Mesenteric fat pad (tissue), 1 donor: ENCODE data around the gene ACKR1. TPM values are rescaled to one million over a fixed set of nuclear protein-coding genes. Genes with fewer than 3 reads are reported as not detected.

Experiments used
- DNase-seq: peaks from one replicate; pipeline ENCODE4 v3.0.0-alpha.2; 2020; ENCODE audit warnings: low spot score
- long read RNA-seq: library from polyadenylated mRNA; unstranded; transcript quantifications from one replicate; pipeline ENCODE4 v2.0.0, GENCODE V29; 2020
- total RNA-seq: library from RNA; stranded (reverse); fragmentation: NEBNext Ultra II Directional; extraction: Animal tissue kit (Norgen Biotek cat#: 25700); gene quantifications from one replicate; pipeline ENCODE4 v1.2.1, GENCODE V29; 2021
- donor health status: DM: yes; HTN: yes; CAD: no.

Gene ACKR1, protein sequence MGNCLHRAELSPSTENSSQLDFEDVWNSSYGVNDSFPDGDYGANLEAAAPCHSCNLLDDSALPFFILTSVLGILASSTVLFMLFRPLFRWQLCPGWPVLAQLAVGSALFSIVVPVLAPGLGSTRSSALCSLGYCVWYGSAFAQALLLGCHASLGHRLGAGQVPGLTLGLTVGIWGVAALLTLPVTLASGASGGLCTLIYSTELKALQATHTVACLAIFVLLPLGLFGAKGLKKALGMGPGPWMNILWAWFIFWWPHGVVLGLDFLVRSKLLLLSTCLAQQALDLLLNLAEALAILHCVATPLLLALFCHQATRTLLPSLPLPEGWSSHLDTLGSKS
- 94.7 TPM for total RNA-seq
- long read RNA-seq, transcript ACKR1-202 (2 exons, 2,008 nt): major isoform, 210 of 221 reads
- long read RNA-seq, transcript ACKR1-201 (1 exons, 1,242 nt): minor isoform, 9 of 221 reads
- long read RNA-seq, partial matches to known transcripts: 0 of 221 reads
- long read RNA-seq, other reads (novel, unspliced or antisense): 2 of 221 reads

GRCh38 chr1:159204161-159205141 is at the start of gene ACKR1:
Gene ACKR1, plus strand, starts transcription at chr1:159204875. Its CDS starts 85 bp downstream, at chr1:159204960.
- DNase-seq: no peak

DNA sequence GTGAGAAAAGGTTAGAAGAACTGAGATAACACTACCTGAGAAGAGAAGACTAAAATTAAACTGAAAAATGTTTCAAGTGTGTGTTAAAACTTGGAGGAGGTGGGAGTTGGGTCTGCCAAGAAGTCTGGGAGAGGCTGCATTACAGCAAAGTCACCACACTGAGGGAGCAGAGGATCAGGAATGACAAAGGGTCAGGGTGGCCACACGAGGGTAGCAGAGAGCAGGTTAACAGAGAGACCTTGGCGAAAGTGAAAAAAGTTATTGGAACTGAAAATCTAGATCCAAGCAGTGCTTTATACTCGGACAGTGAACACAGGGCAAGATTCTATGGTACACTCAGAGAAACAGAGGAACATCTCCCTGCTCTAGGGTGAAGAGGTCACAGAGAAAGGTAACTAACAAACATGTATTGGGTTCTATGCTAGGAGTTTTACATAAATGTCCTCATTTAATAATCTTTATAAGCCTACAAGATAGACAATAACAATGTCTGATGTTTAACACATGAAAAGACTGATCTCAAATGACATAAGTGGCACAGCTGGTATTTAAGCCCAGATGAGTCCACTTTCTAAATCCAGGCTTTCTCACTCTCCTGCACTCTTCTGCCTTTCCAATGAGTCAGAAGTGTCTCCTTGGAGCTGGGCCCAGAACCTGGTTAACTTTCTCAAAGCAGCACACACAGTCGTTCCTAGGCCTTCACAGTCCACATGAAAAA is 43.5 kb upstream of the ACKR1 start:
- no peak for DNase-seq

- DNase-seq: no peak
Measured at GRCh38 chr1:159161719-159162026, 43.0 kb upstream of the ACKR1 start.

DNA sequence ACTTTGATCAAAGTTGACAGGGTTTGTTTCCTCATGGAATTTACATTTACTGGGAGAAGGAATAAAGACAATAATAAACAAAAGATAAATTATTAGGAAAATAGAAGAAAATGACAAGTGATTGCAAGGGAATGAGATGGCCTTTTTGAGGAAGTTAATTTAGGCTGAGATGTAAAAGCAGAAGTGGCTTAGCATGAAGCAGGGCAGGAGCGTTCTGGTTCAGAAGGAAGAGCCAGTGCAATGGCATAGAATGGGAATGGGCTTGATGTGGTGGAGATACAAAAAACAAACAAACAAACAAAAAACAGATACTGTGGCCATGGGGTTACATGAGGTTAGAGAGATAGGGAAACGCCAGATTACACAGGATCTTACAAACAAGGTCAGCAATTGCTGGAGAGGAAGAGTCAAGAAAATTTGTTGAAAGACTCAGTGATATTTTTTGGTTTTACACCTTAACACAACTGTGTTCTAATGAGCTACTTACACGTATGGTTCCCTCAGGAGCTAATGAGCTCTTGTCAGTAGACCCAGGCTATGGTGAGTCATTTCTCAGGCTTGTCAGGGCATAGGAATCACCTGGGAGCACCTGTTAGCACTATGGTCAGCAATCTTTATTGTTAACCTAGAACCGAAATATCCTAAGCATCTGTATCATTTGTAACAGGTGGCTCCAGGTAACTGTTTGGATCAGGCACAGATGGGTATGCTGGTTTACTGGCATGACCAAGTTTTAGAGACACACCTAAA is 42.0 kb upstream of the ACKR1 start:
- DNase-seq: no peak

DNA sequence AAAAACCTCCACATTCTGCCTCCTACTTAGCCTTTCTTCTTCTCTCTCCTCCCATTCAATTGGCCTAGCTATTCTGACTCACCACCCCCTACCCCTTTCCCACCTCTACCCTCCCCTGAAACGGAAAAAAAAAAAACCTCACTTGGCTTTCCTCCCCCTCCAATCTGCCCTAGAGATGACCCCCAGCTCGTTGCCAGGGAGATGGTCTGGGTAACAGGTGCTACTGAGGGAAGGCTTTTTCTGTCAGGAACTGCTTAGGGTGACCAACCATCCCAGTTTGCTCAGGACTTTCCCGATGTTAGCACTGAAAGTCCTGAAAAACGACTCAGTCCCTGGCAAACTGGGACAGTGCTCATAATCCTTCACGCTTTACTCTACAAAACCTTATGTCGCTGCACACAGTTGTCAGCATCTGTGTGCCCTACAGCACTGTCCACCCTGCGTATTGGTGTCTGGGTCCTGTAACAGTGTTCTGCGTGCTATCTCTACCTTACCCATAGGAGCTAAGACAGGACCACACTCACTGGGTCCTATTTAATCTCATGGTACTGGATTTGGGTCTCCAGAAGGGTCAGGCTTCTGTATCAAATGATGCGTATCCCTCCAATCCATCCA is 41.0 kb upstream of the ACKR1 start:
- DNase-seq: no peak

GRCh38 chr1:159168043-159168442 is 36.6 kb upstream of the ACKR1 start:
- no peak for DNase-seq

- no peak for DNase-seq
Measured at GRCh38 chr1:159170639-159171038, 34.0 kb upstream of the ACKR1 start.

- DNase-seq: no peak
Measured at GRCh38 chr1:159171254-159171687, 33.4 kb upstream of the ACKR1 start, which contains the start of gene CADM3. Gene CADM3, plus strand, starts transcription at chr1:159171615. Its CDS starts 151 bp downstream, at chr1:159171766.

GRCh38 chr1:159171688-159172501 is 32.8 kb upstream of the ACKR1 start:
- no peak for DNase-seq

GRCh38 chr1:159172614-159173291 is 31.9 kb upstream of the ACKR1 start:
- no peak for DNase-seq

- no peak for DNase-seq
Measured at GRCh38 chr1:159173320-159173719, 31.4 kb upstream of the ACKR1 start.

DNA sequence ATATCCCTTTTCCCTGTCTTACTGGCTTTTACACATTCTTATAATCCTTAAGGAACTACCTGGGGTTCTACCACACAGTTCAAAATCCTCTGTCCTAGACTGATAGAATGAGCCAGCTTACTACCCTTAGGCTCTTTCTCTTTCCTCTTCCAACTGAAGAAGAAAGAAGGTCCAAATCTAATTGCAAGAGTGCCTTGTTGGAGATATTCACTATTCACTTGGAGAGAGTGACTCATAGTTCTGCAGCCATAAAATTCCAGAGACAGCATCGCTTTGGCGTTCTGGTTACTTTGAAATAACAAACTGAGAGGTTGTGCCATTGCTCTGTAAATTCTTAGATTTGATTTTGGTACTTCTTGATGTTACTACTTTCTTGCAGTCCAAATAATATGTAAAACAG is 29.1 kb upstream of the ACKR1 start:
- no peak for DNase-seq

GRCh38 chr1:159177272-159177907 is 27.3 kb upstream of the ACKR1 start:
- DNase-seq: no peak

DNA sequence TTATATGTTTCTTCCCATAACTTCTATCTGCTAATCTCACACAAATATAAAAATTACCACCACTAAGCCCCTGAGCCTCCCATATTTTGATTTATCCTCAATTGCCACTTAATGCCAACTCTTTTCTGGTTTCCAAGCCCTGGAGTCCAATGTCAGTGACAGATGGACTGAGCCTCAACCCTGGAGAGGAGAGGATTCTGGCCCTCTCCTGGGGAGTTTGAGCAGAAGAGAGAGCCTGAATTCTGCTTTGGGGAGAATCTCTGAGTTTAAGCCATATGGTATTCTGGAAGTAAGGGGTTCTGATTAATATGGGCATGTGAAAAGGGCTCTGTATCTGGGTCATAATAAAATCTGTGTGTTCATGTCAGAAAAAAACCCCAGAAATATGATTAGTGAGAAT is 24.8 kb upstream of the ACKR1 start:
- no peak for DNase-seq

- DNase-seq: no peak
Measured at GRCh38 chr1:159180516-159180915, 24.2 kb upstream of the ACKR1 start.

GRCh38 chr1:159181328-159182024 is 23.2 kb upstream of the ACKR1 start:
- no peak for DNase-seq

- DNase-seq: no peak
Measured at GRCh38 chr1:159184201-159184600, 20.5 kb upstream of the ACKR1 start.
